ENCODE measurements around the gene GFRA1.

The GFRA1 gene

GRCh38 chr10:116120688-116121455 lies 152.1 kb downstream of the GFRA1 start:
- Histone ChIP-seq H3K27me3 (ENCODE audit: low read depth, low read length) (no peaks in the 10 kb centered on the region), H3K4me1 (ENCODE audit: control insufficient read depth in 1 of 2, insufficient read depth in 2 of 2, low read length in 2 of 2) (peaks cover 0 to 5% of the 10 kb centered on the region in 2 donors), H3K4me3 (ENCODE audit: low read depth in 1 of 2, low read length in 2 of 2) (no peak overlapping the region), H3K9me3 (ENCODE audit: control insufficient read depth in 1 of 2, low read length in 2 of 2) (no peaks in the 10 kb centered on the region), H3K27ac (ENCODE audit: low read length) (no peak overlapping the region), H3K36me3 (ENCODE audit: control insufficient read depth in 1 of 2, insufficient read depth in 2 of 2, low read length in 2 of 2) (peaks cover 0 to 4% of the 10 kb centered on the region in 2 donors)

- Histone ChIP-seq H3K27me3 (ENCODE audit: low read depth, low read length) (no peaks in the 10 kb centered on the region), H3K9me3 (ENCODE audit: control insufficient read depth in 1 of 2, low read length in 2 of 2) (no peaks in the 10 kb centered on the region), H3K4me3 (ENCODE audit: low read depth in 1 of 2, low read length in 2 of 2) (no peak overlapping the region), H3K36me3 (ENCODE audit: control insufficient read depth in 1 of 2, insufficient read depth in 2 of 2, low read length in 2 of 2) (peaks cover 0 to 4% of the 10 kb centered on the region in 2 donors), H3K27ac (ENCODE audit: low read length) (no peak overlapping the region), H3K4me1 (ENCODE audit: control insufficient read depth in 1 of 2, insufficient read depth in 2 of 2, low read length in 2 of 2) (peaks cover 0 to 5% of the 10 kb centered on the region in 2 donors)
Observed at GRCh38 chr10:116118847-116119246, 154.2 kb downstream of the GFRA1 start.

GRCh38 chr10:116115797-116116196 lies 157.2 kb downstream of the GFRA1 start:
- Histone ChIP-seq H3K36me3 (ENCODE audit: control insufficient read depth in 1 of 2, insufficient read depth in 2 of 2, low read length in 2 of 2) (no peaks in the 10 kb centered on the region), H3K4me3 (ENCODE audit: low read depth in 1 of 2, low read length in 2 of 2) (no peak overlapping the region), H3K27ac (ENCODE audit: low read length) (no peak overlapping the region), H3K9me3 (ENCODE audit: control insufficient read depth in 1 of 2, low read length in 2 of 2) (no peaks in the 10 kb centered on the region), H3K27me3 (ENCODE audit: low read depth, low read length) (no peaks in the 10 kb centered on the region), H3K4me1 (ENCODE audit: control insufficient read depth in 1 of 2, insufficient read depth in 2 of 2, low read length in 2 of 2) (no peaks in the 10 kb centered on the region)

- H3K4me3 ChIP-seq (ENCODE audit: low read depth in 1 of 2, low read length in 2 of 2) = no peak overlapping the region
Observed at GRCh38 chr10:116115036-116115641, 157.9 kb downstream of the GFRA1 start.

GRCh38 chr10:116113721-116114501 lies 159.1 kb downstream of the GFRA1 start:
- H3K27me3 ChIP-seq (ENCODE audit: low read depth, low read length) = no peaks in the 10 kb centered on the region
- no peak overlapping the region for H3K27ac ChIP-seq (ENCODE audit: low read length)
- H3K36me3 ChIP-seq (ENCODE audit: control insufficient read depth in 1 of 2, insufficient read depth in 2 of 2, low read length in 2 of 2) = no peaks in the 10 kb centered on the region
- H3K4me3 ChIP-seq (ENCODE audit: low read depth in 1 of 2, low read length in 2 of 2) = no peak overlapping the region
- H3K4me1 ChIP-seq (ENCODE audit: control insufficient read depth in 1 of 2, insufficient read depth in 2 of 2, low read length in 2 of 2) = no peaks in the 10 kb centered on the region
- H3K9me3 ChIP-seq (ENCODE audit: control insufficient read depth in 1 of 2, low read length in 2 of 2) = no peaks in the 10 kb centered on the region

More at GRCh38 chr10:116115036-116115641, 157.9 kb downstream of the GFRA1 start:
- Histone ChIP-seq H3K36me3 (ENCODE audit: control insufficient read depth in 1 of 2, insufficient read depth in 2 of 2, low read length in 2 of 2) (no peaks in the 10 kb centered on the region), H3K27ac (ENCODE audit: low read length) (no peak overlapping the region), H3K9me3 (ENCODE audit: control insufficient read depth in 1 of 2, low read length in 2 of 2) (no peaks in the 10 kb centered on the region), H3K27me3 (ENCODE audit: low read depth, low read length) (no peaks in the 10 kb centered on the region), H3K4me1 (ENCODE audit: control insufficient read depth in 1 of 2, insufficient read depth in 2 of 2, low read length in 2 of 2) (no peaks in the 10 kb centered on the region)

GRCh38 chr10:116112232-116113231 lies 160.5 kb downstream of the GFRA1 start:
- no peaks in the 10 kb centered on the region for H3K36me3 ChIP-seq (ENCODE audit: control insufficient read depth in 1 of 2, insufficient read depth in 2 of 2, low read length in 2 of 2)
- H3K4me3 ChIP-seq (ENCODE audit: low read depth in 1 of 2, low read length in 2 of 2) = no peak overlapping the region
- no peaks in the 10 kb centered on the region for H3K9me3 ChIP-seq (ENCODE audit: control insufficient read depth in 1 of 2, low read length in 2 of 2)
- no peak overlapping the region for H3K27ac ChIP-seq (ENCODE audit: low read length)
- H3K27me3 ChIP-seq (ENCODE audit: low read depth, low read length) = no peaks in the 10 kb centered on the region
- no peaks in the 10 kb centered on the region for H3K4me1 ChIP-seq (ENCODE audit: control insufficient read depth in 1 of 2, insufficient read depth in 2 of 2, low read length in 2 of 2)

GRCh38 chr10:116111483-116112095 lies 161.4 kb downstream of the GFRA1 start:
- Histone ChIP-seq H3K4me1 (ENCODE audit: control insufficient read depth in 1 of 2, insufficient read depth in 2 of 2, low read length in 2 of 2) (no peaks in the 10 kb centered on the region), H3K4me3 (ENCODE audit: low read depth in 1 of 2, low read length in 2 of 2) (no peak overlapping the region)

GRCh38 chr10:116110736-116111135 lies 162.3 kb downstream of the GFRA1 start:
- H3K36me3 ChIP-seq (ENCODE audit: control insufficient read depth in 1 of 2, insufficient read depth in 2 of 2, low read length in 2 of 2) = no peaks in the 10 kb centered on the region
- H3K9me3 ChIP-seq (ENCODE audit: control insufficient read depth in 1 of 2, low read length in 2 of 2) = no peaks in the 10 kb centered on the region
- no peaks in the 10 kb centered on the region for H3K4me1 ChIP-seq (ENCODE audit: control insufficient read depth in 1 of 2, insufficient read depth in 2 of 2, low read length in 2 of 2)
- H3K27me3 ChIP-seq (ENCODE audit: low read depth, low read length) = no peaks in the 10 kb centered on the region
- H3K27ac ChIP-seq (ENCODE audit: low read length) = no peak overlapping the region
- no peak overlapping the region for H3K4me3 ChIP-seq (ENCODE audit: low read depth in 1 of 2, low read length in 2 of 2)

More at GRCh38 chr10:116111483-116112095, 161.4 kb downstream of the GFRA1 start:
- no peaks in the 10 kb centered on the region for H3K36me3 ChIP-seq (ENCODE audit: control insufficient read depth in 1 of 2, insufficient read depth in 2 of 2, low read length in 2 of 2)
- H3K27me3 ChIP-seq (ENCODE audit: low read depth, low read length) = no peaks in the 10 kb centered on the region
- H3K27ac ChIP-seq (ENCODE audit: low read length) = no peak overlapping the region
- no peaks in the 10 kb centered on the region for H3K9me3 ChIP-seq (ENCODE audit: control insufficient read depth in 1 of 2, low read length in 2 of 2)

- Histone ChIP-seq H3K4me3 (ENCODE audit: low read depth in 1 of 2, low read length in 2 of 2) (no peak overlapping the region), H3K36me3 (ENCODE audit: control insufficient read depth in 1 of 2, insufficient read depth in 2 of 2, low read length in 2 of 2) (no peaks in the 10 kb centered on the region), H3K27me3 (ENCODE audit: low read depth, low read length) (no peaks in the 10 kb centered on the region), H3K9me3 (ENCODE audit: control insufficient read depth in 1 of 2, low read length in 2 of 2) (no peaks in the 10 kb centered on the region), H3K27ac (ENCODE audit: low read length) (no peak overlapping the region), H3K4me1 (ENCODE audit: control insufficient read depth in 1 of 2, insufficient read depth in 2 of 2, low read length in 2 of 2) (no peaks in the 10 kb centered on the region)
Observed at GRCh38 chr10:116109881-116110280, 163.1 kb downstream of the GFRA1 start.

GRCh38 chr10:116109481-116109880 lies 163.5 kb downstream of the GFRA1 start:
- Histone ChIP-seq H3K4me1 (ENCODE audit: control insufficient read depth in 1 of 2, insufficient read depth in 2 of 2, low read length in 2 of 2) (no peaks in the 10 kb centered on the region), H3K9me3 (ENCODE audit: control insufficient read depth in 1 of 2, low read length in 2 of 2) (no peaks in the 10 kb centered on the region), H3K36me3 (ENCODE audit: control insufficient read depth in 1 of 2, insufficient read depth in 2 of 2, low read length in 2 of 2) (no peaks in the 10 kb centered on the region), H3K27ac (ENCODE audit: low read length) (no peak overlapping the region), H3K4me3 (ENCODE audit: low read depth in 1 of 2, low read length in 2 of 2) (no peak overlapping the region), H3K27me3 (ENCODE audit: low read depth, low read length) (no peaks in the 10 kb centered on the region)

Measured in muscle layer of duodenum (tissue), 2 donors.